NCI-H2227 treated with DMSO at 0.1 percent for 48 hours (cell line): ENCODE results near the gene HIC1.

ENCODE experiments used
- DNase-seq: peaks from one replicate; lab custom pipeline; 2025; lab: John Stamatoyannopoulos, UW

HIC1 gene

DNA sequence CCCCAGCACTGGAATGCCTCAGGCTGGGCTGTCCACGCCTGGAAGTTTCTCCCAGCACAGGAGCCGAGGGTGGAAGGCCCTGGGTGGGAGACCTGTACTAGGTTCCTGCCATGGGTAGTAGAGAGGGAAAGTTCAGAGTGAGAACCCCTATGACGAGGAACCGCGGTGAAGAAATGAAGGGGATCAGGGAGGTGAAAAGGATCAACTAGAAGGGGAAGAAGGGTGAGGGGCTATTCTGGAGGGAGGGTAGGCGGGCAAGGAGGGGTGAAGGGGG, 5.4 kb downstream of the HIC1 start:
- no peak for DNase-seq

- DNase-seq, result no peak
Measured at GRCh38 chr17:2060681-2061440, 6.0 kb downstream of the HIC1 start.

DNA sequence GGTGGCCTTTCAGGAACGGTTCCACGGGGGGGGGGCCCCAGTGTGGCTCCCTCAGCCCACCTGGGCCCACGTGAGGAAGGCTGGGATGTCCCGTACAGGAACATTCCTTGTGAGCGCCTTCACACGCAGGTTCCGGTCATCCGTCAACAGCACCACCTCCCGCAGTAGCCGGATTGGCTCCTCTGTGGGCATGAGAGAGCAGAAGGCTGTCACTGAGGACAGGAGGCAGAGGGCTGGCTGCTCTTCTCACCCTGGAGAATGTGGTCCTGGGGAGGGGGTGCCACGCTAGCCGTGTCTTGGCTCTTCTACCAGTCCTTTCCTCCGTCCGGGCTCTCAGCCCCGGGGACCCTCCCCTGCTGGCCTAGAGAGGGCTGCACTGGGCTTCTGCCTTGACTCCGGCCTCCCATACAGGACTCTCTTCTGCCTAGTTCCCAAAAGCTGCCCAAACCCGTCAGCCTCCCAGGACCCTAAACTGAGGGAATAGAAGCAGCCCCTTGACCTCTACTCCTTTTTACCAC, 6.6 kb downstream of the HIC1 start:
- DNase-seq, result no peak

DNA sequence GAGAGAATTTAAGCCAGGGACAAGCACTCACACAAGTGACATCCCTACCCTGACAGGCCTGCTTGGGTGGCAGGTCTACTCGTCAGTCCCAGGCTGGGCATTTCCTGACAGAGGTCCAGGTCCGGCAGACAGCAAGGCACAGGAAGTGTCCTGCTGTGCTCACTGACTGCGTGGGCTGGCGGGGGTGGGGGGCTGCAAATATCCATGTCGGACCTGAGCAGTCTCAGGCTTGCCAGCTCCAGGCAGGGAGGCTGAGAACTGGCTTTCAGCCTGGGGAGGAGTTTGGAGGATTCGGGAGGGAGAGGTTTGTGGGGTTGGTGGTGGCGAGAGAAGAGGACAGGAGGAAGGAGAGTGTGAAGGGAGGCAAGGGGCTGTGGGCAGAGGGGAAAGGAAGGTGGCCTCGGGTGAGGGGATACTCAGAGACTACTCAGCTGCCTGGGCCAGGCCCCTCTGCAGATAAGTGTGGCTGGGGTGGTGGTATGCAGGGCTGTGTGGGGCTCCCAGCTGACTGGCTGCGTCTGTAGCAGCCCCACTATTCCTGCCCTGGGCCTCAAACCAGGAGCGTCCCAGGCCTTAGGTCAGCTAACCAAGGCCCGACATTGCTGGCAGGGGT, 7.8 kb downstream of the HIC1 start:
- no peak for DNase-seq

DNA sequence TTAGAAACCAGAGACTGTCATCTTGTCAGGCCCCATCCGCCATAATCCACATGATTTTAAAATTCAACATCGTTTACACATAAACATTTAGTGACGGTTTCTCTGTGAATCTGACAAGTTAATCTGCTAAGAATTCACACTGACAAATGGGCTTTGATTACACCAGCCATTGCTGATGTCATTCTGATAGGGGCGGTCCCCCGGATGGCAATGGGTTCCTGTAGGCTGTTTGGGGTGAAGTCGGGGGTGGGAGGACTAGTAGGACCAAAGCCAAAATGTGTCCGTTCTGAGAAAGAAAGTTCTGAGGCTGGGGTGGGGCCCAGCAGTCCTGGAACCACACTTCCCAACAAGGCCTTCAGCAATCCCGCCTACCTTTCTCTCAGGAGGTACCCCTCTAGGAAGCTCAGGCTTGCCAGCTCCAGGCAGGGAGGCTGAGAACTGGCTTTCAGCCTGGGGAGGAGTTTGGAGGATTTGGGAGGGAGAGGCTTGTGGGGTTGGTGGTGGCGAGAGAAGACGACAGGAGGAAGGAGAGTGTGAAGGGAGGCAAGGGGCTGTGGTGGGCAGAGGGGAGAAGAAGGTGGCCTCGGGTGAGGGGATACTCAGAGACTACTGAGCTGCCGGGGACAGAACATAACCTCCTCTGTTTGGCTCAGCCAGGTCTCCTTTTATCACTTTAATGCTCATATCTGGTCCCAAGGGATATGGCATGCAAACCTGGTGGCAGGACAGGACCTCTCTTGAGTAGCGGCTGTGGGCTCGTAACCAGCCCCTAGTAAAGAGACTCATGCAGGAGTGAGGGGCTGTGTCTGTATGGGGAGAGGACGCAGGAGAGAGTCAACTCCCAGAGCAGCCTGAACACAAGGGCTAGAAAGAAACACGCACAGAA, 8.6 kb downstream of the HIC1 start:
- DNase-seq, result no peak

- DNase-seq, result no peak
Measured at GRCh38 chr17:2064147-2064489, 9.2 kb downstream of the HIC1 start.

GRCh38 chr17:2064520-2064971, 9.6 kb downstream of the HIC1 start:
- DNase-seq, result no peak

DNA sequence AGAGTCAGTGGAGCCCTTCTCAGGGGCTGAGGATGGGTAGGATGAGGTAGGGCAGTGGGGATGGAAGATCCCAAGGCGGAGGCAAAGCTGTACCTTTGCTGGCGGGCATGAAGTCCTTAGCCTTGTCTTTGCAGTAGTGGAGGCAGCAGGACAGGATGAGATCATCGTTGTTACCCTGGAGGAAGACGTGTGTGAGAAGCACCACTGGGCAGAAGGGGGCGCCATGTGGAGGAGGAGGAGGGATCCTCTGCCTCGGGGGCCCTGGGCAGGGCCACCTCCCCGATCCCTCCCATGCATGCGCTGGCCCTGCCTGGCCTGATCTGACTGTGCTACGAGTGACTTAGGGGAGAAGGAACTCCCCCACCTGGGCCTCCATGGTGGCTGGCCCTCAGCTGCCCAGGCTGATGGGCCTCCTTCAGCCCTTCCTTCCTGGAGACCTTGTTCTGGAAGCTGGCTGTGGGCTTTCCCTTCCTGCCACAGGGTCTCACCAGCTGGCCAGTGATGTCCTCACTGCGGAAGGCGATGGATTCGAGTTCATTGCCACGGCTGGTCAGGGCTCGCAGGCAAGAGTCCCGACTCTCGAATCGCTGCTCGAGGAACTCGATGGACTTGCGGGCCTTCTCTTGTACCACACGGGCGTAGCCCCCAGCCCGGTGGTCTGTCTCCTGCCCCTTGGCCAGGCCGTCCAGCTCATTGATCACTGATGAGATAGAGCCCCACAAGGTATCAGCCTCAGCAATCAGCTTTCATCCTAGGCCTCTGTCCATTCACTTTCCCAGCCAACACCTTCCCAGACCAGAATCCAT, 10.3 kb downstream of the HIC1 start:
- no peak for DNase-seq

- DNase-seq, result no peak
Measured at GRCh38 chr17:2065949-2066400, 11.1 kb downstream of the HIC1 start.

DNA sequence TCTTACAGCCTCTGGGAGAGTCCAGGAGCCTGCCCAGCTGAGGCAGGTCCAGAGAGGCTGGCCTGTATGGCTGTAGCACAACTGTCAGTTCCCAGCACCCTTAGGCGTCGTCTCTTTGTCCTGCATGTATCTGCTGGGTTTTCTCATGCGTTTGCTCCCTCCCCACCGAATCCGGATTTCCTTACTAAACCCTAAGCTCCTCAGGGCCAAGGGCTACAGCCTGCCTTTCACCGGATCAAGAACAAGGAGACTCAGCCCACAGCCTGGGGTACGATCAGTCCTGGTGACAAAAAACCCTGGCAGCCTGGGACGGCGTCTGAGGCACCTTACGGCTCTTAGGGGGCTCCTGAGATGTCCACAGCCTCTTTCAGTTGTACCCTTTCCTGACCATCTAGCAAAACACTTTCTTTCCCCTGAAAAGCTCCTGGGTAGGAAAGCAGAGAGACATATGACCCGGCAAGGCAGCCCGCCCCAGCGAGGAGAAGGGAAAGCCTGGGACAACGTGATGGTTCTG, 12.2 kb downstream of the HIC1 start:
- DNase-seq, result no peak

DNA sequence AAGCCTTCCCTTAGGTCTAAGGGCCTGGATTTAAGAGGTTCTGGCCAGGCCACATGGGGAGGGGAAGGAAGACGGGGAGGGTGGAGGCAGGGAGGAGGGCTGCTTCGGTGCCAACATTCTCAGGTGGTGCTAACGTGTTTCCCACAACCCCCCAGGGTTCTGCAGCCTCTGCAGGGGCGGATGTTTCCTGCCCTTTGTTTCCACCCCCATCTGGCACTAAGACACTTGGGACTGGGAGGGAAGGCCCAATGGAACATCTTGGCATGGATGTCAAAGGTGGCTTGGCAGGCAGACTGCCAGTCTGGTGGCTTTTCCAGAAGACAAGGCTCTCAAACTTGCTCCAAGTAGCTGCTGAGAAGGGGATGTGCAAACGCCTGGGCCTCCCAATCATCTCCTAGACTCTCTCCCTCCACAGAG, 12.7 kb downstream of the HIC1 start:
- no peak for DNase-seq

DNA sequence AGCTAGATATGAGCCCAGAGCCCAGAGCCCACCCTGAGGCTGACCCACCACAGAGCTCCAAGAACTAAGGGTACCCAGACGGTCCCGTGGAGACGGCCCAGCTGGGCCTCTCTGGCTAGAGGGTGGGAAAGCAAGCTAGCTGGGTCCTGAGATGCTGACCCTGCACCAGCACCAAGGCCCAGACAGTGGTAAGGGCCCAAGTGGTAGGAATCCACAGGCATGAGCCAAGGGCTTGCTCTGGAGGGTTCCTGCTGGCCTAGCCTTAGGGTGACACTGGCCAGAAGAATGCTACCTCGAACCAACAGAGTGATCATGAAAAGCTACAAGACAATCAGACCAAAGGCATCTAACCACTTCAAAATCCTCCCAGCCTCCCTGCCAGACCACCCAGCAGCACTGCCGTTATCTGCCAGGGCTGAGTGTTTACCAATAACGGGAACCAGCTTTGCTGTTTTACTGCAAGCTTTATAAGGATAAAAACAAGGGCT, 13.2 kb downstream of the HIC1 start:
- DNase-seq, result no peak

- no peak for DNase-seq
Measured at GRCh38 chr17:2068519-2069051, 13.7 kb downstream of the HIC1 start.

- no peak for DNase-seq
Measured at GRCh38 chr17:2070241-2071023, 15.5 kb downstream of the HIC1 start.

- no peak for DNase-seq
Measured at GRCh38 chr17:2071024-2071385, 16.1 kb downstream of the HIC1 start.

GRCh38 chr17:2071455-2072281, 16.8 kb downstream of the HIC1 start:
- DNase-seq, result no peak

- DNase-seq, result no peak
Measured at GRCh38 chr17:2074919-2075318, 20.0 kb downstream of the HIC1 start.

GRCh38 chr17:2075336-2076086, 20.6 kb downstream of the HIC1 start:
- no peak for DNase-seq
